ENCODE results near the gene C1orf167. TPM values are rescaled to one million over a fixed set of nuclear protein-coding genes. Genes with fewer than 3 reads are reported as not detected.

C1orf167 gene
- total and polyA plus RNA-seq, 2 experiments from 2014 or later = 0.44 to 1.4 TPM

DNA sequence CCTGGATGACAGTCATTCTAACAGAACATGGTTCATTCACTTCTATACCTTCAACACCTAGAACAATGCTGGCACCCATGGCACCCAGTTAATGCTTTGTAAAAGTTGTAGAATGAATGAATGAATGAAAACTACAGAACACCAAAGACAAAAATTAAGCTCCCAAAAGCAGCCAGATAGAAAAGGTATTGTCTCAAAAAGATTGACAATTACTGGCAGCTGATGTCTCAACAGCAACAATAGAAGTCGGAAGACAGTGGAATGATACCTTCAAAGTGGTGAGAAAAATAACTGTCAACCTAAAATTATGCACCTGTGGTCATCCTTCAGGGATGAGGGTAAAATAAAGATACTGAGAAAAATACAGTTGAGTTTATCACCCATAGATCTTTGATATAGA, 4.9 kb upstream of the C1orf167 start:
- DNase-seq (ENCODE audit: low read depth in 1 of 2, low spot score in 1 of 2) = no peak
- H3K4me1 ChIP-seq (ENCODE audit: low read depth) = peaks cover 21% of the 10 kb centered on the region
- H3K27ac ChIP-seq = no peak overlapping the region
- peaks cover 16% of the 10 kb centered on the region for H3K27me3 ChIP-seq
- H3K36me3 ChIP-seq = no peaks in the 10 kb centered on the region
- TF ChIP-seq CTCF (IDR thresholded peaks at IDR 0.05; ENCODE audit: low read depth, low read length) = no peak
- H3K4me3 ChIP-seq = no peak overlapping the region
- no peaks in the 10 kb centered on the region for H3K9me3 ChIP-seq (ENCODE audit: low read depth)

GRCh38 chr1:11759791-11760190, 2.2 kb upstream of the C1orf167 start:
- Histone ChIP-seq H3K4me3 (no peak overlapping the region), H3K9me3 (ENCODE audit: low read depth) (no peaks in the 10 kb centered on the region), H3K27ac (no peak overlapping the region), H3K27me3 (peaks cover 22% of the 10 kb centered on the region), H3K4me1 (ENCODE audit: low read depth) (no peaks in the 10 kb centered on the region), H3K36me3 (no peaks in the 10 kb centered on the region)
- no peak for DNase-seq (ENCODE audit: low read depth in 1 of 2, low spot score in 1 of 2)
- no peak for TF ChIP-seq CTCF (IDR thresholded peaks at IDR 0.05; ENCODE audit: low read depth, low read length)

GRCh38 chr1:11761285-11761684, 708 bp upstream of the C1orf167 start:
- H3K36me3 ChIP-seq = no peaks in the 10 kb centered on the region
- H3K27me3 ChIP-seq = peaks cover 22% of the 10 kb centered on the region
- H3K4me3 ChIP-seq = no peak overlapping the region
- H3K4me1 ChIP-seq (ENCODE audit: low read depth) = no peaks in the 10 kb centered on the region
- TF ChIP-seq CTCF (IDR thresholded peaks at IDR 0.05; ENCODE audit: low read depth, low read length) = no peak
- H3K9me3 ChIP-seq (ENCODE audit: low read depth) = no peaks in the 10 kb centered on the region
- DNase-seq (ENCODE audit: low read depth in 1 of 2, low spot score in 1 of 2) = no peak
- no peak overlapping the region for H3K27ac ChIP-seq

GRCh38 chr1:11764115-11764514, 2.1 kb downstream of the C1orf167 start:
- peaks cover 22% of the 10 kb centered on the region for H3K27me3 ChIP-seq
- H3K27ac ChIP-seq = no peak overlapping the region
- no peaks in the 10 kb centered on the region for H3K36me3 ChIP-seq
- no peaks in the 10 kb centered on the region for H3K9me3 ChIP-seq (ENCODE audit: low read depth)
- TF ChIP-seq CTCF (IDR thresholded peaks at IDR 0.05; ENCODE audit: low read depth, low read length) = no peak
- no peak for DNase-seq (ENCODE audit: low read depth in 1 of 2, low spot score in 1 of 2)
- H3K4me1 ChIP-seq (ENCODE audit: low read depth) = no peaks in the 10 kb centered on the region
- no peak overlapping the region for H3K4me3 ChIP-seq

DNA sequence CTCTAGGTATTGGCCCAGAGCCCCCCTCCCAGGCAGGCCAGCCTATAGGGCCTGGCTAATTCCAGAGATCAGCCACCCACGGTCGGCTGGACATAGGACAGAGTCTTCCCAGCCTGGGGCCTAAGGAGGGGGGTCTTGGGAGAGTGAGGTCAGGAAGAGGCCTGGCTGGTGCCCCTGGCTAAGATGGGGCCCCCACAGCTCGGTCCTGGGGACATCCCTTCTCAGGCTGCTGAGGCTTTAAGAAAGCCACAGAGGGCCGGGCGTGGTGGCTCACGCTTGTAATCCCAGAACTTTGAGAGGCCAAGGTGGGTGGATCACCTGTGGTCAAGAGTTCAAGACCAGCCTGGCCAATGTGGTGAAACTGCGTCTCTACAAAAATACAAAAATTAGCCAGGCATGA, 2.5 kb downstream of the C1orf167 start:
- DNase-seq (ENCODE audit: low read depth in 1 of 2, low spot score in 1 of 2) = no peak
- H3K27ac ChIP-seq = no peak overlapping the region
- no peak overlapping the region for H3K4me3 ChIP-seq
- H3K4me1 ChIP-seq (ENCODE audit: low read depth) = no peaks in the 10 kb centered on the region
- TF ChIP-seq CTCF (IDR thresholded peaks at IDR 0.05; ENCODE audit: low read depth, low read length) = no peak
- H3K27me3 ChIP-seq = peaks cover 22% of the 10 kb centered on the region
- H3K36me3 ChIP-seq = no peaks in the 10 kb centered on the region
- H3K9me3 ChIP-seq (ENCODE audit: low read depth) = no peaks in the 10 kb centered on the region

All from cardiac muscle cell (in vitro differentiated cells and primary cell).